Activated CD8-positive, alpha-beta memory T cell treated with anti-CD3 and anti-CD28 coated beads, Interleukin-2, amount 10 ng/mL, durations not matched to agents 7 days and 5 days (primary cell): ENCODE data around the gene TXNL4A. TPM values are rescaled to one million over a fixed set of nuclear protein-coding genes. Genes with fewer than 3 reads are reported as not detected.

Source experiments
- ATAC-seq: fragments of 150-1000 bp; cut with Tn5 transposase; one replicate; pipeline ENCODE4 v1.10.0; 2021; ENCODE audit warnings: moderate library complexity
- CTCF ChIA-PET: fragments of 350-600 bp; sonication (Branson Sonifier 250); formaldehyde crosslinking; loops from one replicate; lab custom pipeline; 2021; ENCODE audit warnings: antibody characterized with exemption; lab: Charles Lee
- DNase-seq: peaks from one replicate; pipeline ENCODE4 v3.0.0-alpha.2; 2020
- H3K27ac Mint-ChIP-seq: one replicate; pipeline ENCODE4 v1.8.0; 2021; ENCODE audit warnings: mild to moderate bottlenecking, mixed read lengths
- H3K27me3 Mint-ChIP-seq: one replicate; pipeline ENCODE4 v1.8.0; 2021; ENCODE audit warnings: mixed read lengths
- H3K36me3 Mint-ChIP-seq: one replicate; pipeline ENCODE4 v1.8.0; 2021; ENCODE audit warnings: mild to moderate bottlenecking, mixed read lengths
- H3K4me1 Mint-ChIP-seq: one replicate; pipeline ENCODE4 v1.8.0; 2021; ENCODE audit warnings: mixed read lengths
- H3K4me3 Mint-ChIP-seq: one replicate; pipeline ENCODE4 v1.8.0; 2021; ENCODE audit warnings: mild to moderate bottlenecking, moderate library complexity, mixed read lengths
- H3K9me3 Mint-ChIP-seq: one replicate; pipeline ENCODE4 v1.8.0; 2022; ENCODE audit warnings: low read depth, mixed read lengths
- total RNA-seq, 2 experiments: library from RNA; stranded (reverse); gene quantifications; one replicate each; pipeline ENCODE4 v1.2.3, GENCODE V29; 2021

Gene TXNL4A
- total RNA-seq, 2 experiments from 2014 or later, result 140 to 151 TPM

- Mint-ChIP-seq H3K27ac (no peak overlapping the region), H3K4me3 (no peak overlapping the region), H3K4me1 (no peaks in the 10 kb centered on the region), H3K36me3 (peaks cover 47% of the 10 kb centered on the region), H3K9me3 (peaks cover 27% of the 10 kb centered on the region), H3K27me3 (no peaks in the 10 kb centered on the region)
- CTCF ChIA-PET, result no interaction called here
- ATAC-seq (no peak), DNase-seq (no peak)
Observed at GRCh38 chr18:79927607-79928562, 60.5 kb downstream of the TXNL4A start.

- DNase-seq, result no peak
- no peak for ATAC-seq
- Mint-ChIP-seq H3K4me3 (no peak overlapping the region), H3K9me3 (peaks cover 18% of the 10 kb centered on the region), H3K36me3 (peaks cover 41% of the 10 kb centered on the region), H3K27ac (no peak overlapping the region), H3K27me3 (no peaks in the 10 kb centered on the region), H3K4me1 (no peaks in the 10 kb centered on the region)
- CTCF ChIA-PET, result no interaction called here
Observed at GRCh38 chr18:79926715-79927606, 61.4 kb downstream of the TXNL4A start.

GRCh38 chr18:79926306-79926705 lies 62.1 kb downstream of the TXNL4A start:
- no peak for DNase-seq
- Mint-ChIP-seq H3K27me3 (no peaks in the 10 kb centered on the region), H3K4me1 (no peaks in the 10 kb centered on the region), H3K36me3 (peaks cover 37% of the 10 kb centered on the region), H3K4me3 (no peak overlapping the region), H3K27ac (no peak overlapping the region), H3K9me3 (peaks cover 15% of the 10 kb centered on the region)
- no peak for ATAC-seq
- CTCF ChIA-PET, result no interaction called here

- no peak for DNase-seq
- peaks cover 10% of the 10 kb centered on the region for H3K9me3 Mint-ChIP-seq
- peaks cover 33% of the 10 kb centered on the region for H3K36me3 Mint-ChIP-seq
- no peaks in the 10 kb centered on the region for H3K27me3 Mint-ChIP-seq
- CTCF ChIA-PET, result interaction anchor here (0.7 kb wide), 1 partner anchor 38 kb away, joined by 3 read pairs; no protein-coding TSS in a partner anchor
- H3K4me3 Mint-ChIP-seq, result no peak overlapping the region
- H3K27ac Mint-ChIP-seq, result no peak overlapping the region
- no peak for ATAC-seq
- no peaks in the 10 kb centered on the region for H3K4me1 Mint-ChIP-seq
Observed at GRCh38 chr18:79924814-79925731, 63.3 kb downstream of the TXNL4A start.

- Mint-ChIP-seq H3K4me1 (no peaks in the 10 kb centered on the region), H3K9me3 (peaks cover 2% of the 10 kb centered on the region), H3K27me3 (no peaks in the 10 kb centered on the region), H3K36me3 (peaks cover 25% of the 10 kb centered on the region), H3K4me3 (no peak overlapping the region), H3K27ac (no peak overlapping the region)
- DNase-seq, result no peak
- no peak for ATAC-seq
- CTCF ChIA-PET, result no interaction called here
Observed at GRCh38 chr18:79923896-79924585, 64.3 kb downstream of the TXNL4A start.

GRCh38 chr18:79922971-79923411 lies 65.4 kb downstream of the TXNL4A start:
- ATAC-seq (no peak), DNase-seq (no peak)
- Mint-ChIP-seq H3K27me3 (no peaks in the 10 kb centered on the region), H3K9me3 (no peaks in the 10 kb centered on the region), H3K27ac (no peak overlapping the region), H3K4me3 (no peak overlapping the region), H3K36me3 (peaks cover 16% of the 10 kb centered on the region), H3K4me1 (no peaks in the 10 kb centered on the region)
- CTCF ChIA-PET, result no interaction called here

- Mint-ChIP-seq H3K9me3 (no peaks in the 10 kb centered on the region), H3K4me1 (no peaks in the 10 kb centered on the region), H3K4me3 (no peak overlapping the region), H3K27ac (no peak overlapping the region), H3K36me3 (peaks cover 14% of the 10 kb centered on the region), H3K27me3 (no peaks in the 10 kb centered on the region)
- CTCF ChIA-PET, result no interaction called here
- no peak for DNase-seq
- no peak for ATAC-seq
Observed at GRCh38 chr18:79921984-79922965, 66.1 kb downstream of the TXNL4A start.

Other genes starting within 250 kb of the TXNL4A start
- gene KCNG2, start 190.6 kb downstream of the TXNL4A start, total RNA-seq, result not detected
- 10 to 100 TPM; 23.4 TPM for gene SLC66A2, start 36.9 kb downstream of the TXNL4A start, total RNA-seq
- gene HSBP1L1, start 23.9 kb downstream of the TXNL4A start, total RNA-seq, result 1 to 10 TPM; 1.1 to 5.0 TPM
- gene RBFA, start 45.9 kb upstream of the TXNL4A start, total RNA-seq, result 10 to 100 TPM; 24.2 to 28.6 TPM
- 10 to 100 TPM; 23.2 to 27.1 TPM for gene ADNP2, start 120.7 kb upstream of the TXNL4A start, total RNA-seq